GM12878 (cell line): ENCODE results near the gene CD63. TPM values are rescaled to one million over a fixed set of nuclear protein-coding genes. Genes with fewer than 3 reads are reported as not detected.

Experiments
- CBX3 ChIP-seq: fragments of 200-600 bp; sonication (generic); IDR thresholded peaks from 2 replicates; pipeline ENCODE4 v1.6.1; 2016; ENCODE audit warnings: low read depth, borderline replicate concordance
- CHD2 ChIP-seq: IDR thresholded peaks from 2 replicates; pipeline ENCODE4 v1.6.1; 2011; ENCODE audit warnings: low read depth, low read length, improper control_type of control experiment, borderline replicate concordance
- EGR1 ChIP-seq, 2 experiments: IDR thresholded peaks; 1 replicate in 1 of 2; 2 replicates in 1 of 2; pipeline ENCODE4 v1.6.1; 2011 to 2012; ENCODE audit warnings: low read depth in 2 of 2, low read length in 2 of 2, borderline replicate concordance in 1 of 2, mild to moderate bottlenecking in 1 of 2, moderate library complexity in 1 of 2
- EP300 ChIP-seq, 2 experiments: fragments of 150-350 bp in 1 of 2; IDR thresholded peaks; 2 replicates each; pipeline ENCODE4 v1.6.1; 2011 to 2012; ENCODE audit warnings: low read depth in 2 of 2, low read length in 2 of 2, borderline replicate concordance in 1 of 2, improper control_type of control experiment in 1 of 2, inconsistent platforms in 1 of 2; ENCODE audit not compliant: control insufficient read depth in 1 of 2
- RAD21 ChIP-seq: IDR thresholded peaks from 2 replicates; pipeline ENCODE4 v1.6.1; 2011; ENCODE audit warnings: mild to moderate bottlenecking, low read depth, low read length, moderate library complexity; ENCODE audit not compliant: insufficient read depth
- RUNX3 ChIP-seq: IDR thresholded peaks from 2 replicates; pipeline ENCODE4 v1.6.1; 2012; ENCODE audit warnings: low read length, inconsistent platforms
- ZNF622 ChIP-seq: fragments of 450-650 bp; IDR thresholded peaks from 2 replicates; pipeline ENCODE4 v1.6.1; 2017; ENCODE audit warnings: mild to moderate bottlenecking, inconsistent platforms
- polyA plus RNA-seq, 11 experiments: library from polyadenylated mRNA; depleted of rRNA in 4 of 11; unstranded in 6 of 11; stranded (reverse) in 5 of 11; fragments of >200 nt; fragmentation: Nextera tagmentation in 4 of 11; fragmentation: Illumina TruSeq in 1 of 11; extraction: Ambion mirVana in 4 of 11; extraction: Trizol in 1 of 11; gene quantifications; 1 replicate in 1 of 11; 2 replicates in 10 of 11; pipeline versions ENCODE4 v1.2.1 to v1.2.3, GENCODE V29; 2011 to 2016; ENCODE audit warnings: inconsistent platforms in 2 of 11, missing spikeins in 2 of 11, low read depth in 1 of 11
- total RNA-seq, 4 experiments: library from RNA; depleted of rRNA in 3 of 4; stranded (reverse); fragments of >200 nt in 3 of 4; fragmentation: Illumina TruSeq in 1 of 4; extraction: Trizol in 1 of 4; gene quantifications; 2 replicates each; pipeline versions ENCODE4 v1.2.1 to v1.2.3, GENCODE V29; 2013 to 2021
- TF ChIP-seq, protein P1 (sequence below): fragments of 450-650 bp; IDR thresholded peaks from 2 replicates; pipeline ENCODE4 v1.6.1; 2017; ENCODE audit warnings: antibody characterized with exemption, mild to moderate bottlenecking, moderate library complexity
- TF ChIP-seq, protein P2 (sequence below): fragments of 450-650 bp; IDR thresholded peaks from 2 replicates; pipeline ENCODE4 v1.6.1; 2017; ENCODE audit warnings: low read depth, mild to moderate bottlenecking, moderate library complexity
- TF ChIP-seq, protein P3 (sequence below), 3 experiments: IDR thresholded peaks in 2 of 3; conservative IDR thresholded peaks in 1 of 3; 2 replicates each; pipeline ENCODE4 v1.5.1; 2011; ENCODE audit warnings: low read depth in 3 of 3, low read length in 3 of 3, mild to moderate bottlenecking in 3 of 3, control low read depth in 2 of 3, moderate library complexity in 2 of 3, inconsistent platforms in 1 of 3, mixed read lengths in 1 of 3; ENCODE audit not compliant: control insufficient read depth in 2 of 3, insufficient read depth in 1 of 3; ENCODE audit errors: extremely low read depth in 1 of 3
- TF ChIP-seq, protein P4 (sequence below): IDR thresholded peaks from 2 replicates; pipeline ENCODE4 v1.6.1; 2011; ENCODE audit warnings: low read depth, low read length, improper control_type of control experiment, borderline replicate concordance

CD63 gene
- total and polyA plus RNA-seq, 10 of the 15 experiments (the other 5 are each of a cell fraction or from before 2014, with no cell fraction given): 147 to 220 (median 183) TPM

DNA sequence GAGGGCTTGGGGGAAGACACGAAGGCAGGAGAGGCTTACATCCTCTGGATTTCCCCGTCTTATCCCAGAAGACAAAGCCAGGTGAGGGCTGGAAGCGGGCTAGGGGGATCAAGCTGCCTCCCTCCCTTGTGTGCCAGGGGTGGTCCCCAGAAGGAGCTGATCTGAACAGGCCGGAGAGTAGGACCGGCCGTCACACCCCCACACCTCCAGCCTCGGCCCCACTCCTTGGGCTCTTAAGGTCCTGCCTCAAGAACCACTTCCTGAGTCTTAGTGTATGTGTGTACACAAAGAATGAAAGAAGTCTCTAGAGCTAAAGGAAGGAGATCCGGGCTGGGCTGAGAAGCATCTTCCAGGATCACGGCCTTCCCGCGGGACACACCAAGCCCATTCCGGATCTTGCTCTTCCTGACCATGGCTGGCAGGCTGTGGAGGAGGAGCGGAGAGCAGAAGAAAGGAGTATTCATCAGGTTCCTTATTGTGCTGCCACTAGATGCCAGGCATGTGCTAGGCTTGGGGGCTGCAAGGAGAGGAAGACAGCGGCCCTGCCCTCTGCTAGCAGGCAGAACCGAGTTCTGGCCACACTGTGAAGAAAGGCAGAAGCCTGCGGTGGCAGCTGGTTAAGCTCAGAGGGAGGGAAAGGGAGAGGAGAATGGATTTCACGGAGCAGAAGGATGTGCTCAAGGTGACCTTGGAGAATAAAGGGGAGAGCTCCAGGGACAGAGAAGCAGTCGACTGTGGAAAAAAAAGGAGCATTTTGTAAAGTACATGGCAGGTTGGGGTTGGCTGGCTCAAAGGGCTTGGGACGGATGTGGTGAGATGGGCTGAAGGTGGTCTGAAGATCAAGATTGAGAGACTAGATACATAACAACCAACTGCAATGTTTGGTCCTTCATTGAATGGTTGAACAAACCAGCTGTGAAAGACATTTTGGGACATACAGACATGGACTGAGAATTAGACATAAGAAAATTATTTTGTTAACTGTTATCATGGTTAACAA is 1.3 kb upstream of the CD63 start (continued):
- TF ChIP-seq, protein P1, sequence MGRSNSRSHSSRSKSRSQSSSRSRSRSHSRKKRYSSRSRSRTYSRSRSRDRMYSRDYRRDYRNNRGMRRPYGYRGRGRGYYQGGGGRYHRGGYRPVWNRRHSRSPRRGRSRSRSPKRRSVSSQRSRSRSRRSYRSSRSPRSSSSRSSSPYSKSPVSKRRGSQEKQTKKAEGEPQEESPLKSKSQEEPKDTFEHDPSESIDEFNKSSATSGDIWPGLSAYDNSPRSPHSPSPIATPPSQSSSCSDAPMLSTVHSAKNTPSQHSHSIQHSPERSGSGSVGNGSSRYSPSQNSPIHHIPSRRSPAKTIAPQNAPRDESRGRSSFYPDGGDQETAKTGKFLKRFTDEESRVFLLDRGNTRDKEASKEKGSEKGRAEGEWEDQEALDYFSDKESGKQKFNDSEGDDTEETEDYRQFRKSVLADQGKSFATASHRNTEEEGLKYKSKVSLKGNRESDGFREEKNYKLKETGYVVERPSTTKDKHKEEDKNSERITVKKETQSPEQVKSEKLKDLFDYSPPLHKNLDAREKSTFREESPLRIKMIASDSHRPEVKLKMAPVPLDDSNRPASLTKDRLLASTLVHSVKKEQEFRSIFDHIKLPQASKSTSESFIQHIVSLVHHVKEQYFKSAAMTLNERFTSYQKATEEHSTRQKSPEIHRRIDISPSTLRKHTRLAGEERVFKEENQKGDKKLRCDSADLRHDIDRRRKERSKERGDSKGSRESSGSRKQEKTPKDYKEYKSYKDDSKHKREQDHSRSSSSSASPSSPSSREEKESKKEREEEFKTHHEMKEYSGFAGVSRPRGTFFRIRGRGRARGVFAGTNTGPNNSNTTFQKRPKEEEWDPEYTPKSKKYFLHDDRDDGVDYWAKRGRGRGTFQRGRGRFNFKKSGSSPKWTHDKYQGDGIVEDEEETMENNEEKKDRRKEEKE: no peak
- TF ChIP-seq EGR1 (IDR thresholded peaks at IDR 0.05; ENCODE audit: borderline replicate concordance in 1 of 2, low read depth in 2 of 2, low read length in 2 of 2) (peak in 1 of 2 experiments; percentile 50; a peak in 1 of 3 replicates), CBX3 (no peak), RUNX3 (peak; percentile 34; the same call in 1 of the 2 replicates), RAD21 (peak; percentile 17; the same call in 1 of the 2 replicates), CHD2 (0 out of 2 replicates have a peak, but pooled peaks have one; percentile 6), EP300 (IDR thresholded peaks at IDR 0.05; ENCODE audit: borderline replicate concordance in 1 of 2, control insufficient read depth in 1 of 2, low read depth in 2 of 2, low read length in 2 of 2) (no peak), ZNF622 (no peak)
- TF ChIP-seq, protein P2, sequence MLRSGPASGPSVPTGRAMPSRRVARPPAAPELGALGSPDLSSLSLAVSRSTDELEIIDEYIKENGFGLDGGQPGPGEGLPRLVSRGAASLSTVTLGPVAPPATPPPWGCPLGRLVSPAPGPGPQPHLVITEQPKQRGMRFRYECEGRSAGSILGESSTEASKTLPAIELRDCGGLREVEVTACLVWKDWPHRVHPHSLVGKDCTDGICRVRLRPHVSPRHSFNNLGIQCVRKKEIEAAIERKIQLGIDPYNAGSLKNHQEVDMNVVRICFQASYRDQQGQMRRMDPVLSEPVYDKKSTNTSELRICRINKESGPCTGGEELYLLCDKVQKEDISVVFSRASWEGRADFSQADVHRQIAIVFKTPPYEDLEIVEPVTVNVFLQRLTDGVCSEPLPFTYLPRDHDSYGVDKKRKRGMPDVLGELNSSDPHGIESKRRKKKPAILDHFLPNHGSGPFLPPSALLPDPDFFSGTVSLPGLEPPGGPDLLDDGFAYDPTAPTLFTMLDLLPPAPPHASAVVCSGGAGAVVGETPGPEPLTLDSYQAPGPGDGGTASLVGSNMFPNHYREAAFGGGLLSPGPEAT: no peak
- TF ChIP-seq, protein P3, sequence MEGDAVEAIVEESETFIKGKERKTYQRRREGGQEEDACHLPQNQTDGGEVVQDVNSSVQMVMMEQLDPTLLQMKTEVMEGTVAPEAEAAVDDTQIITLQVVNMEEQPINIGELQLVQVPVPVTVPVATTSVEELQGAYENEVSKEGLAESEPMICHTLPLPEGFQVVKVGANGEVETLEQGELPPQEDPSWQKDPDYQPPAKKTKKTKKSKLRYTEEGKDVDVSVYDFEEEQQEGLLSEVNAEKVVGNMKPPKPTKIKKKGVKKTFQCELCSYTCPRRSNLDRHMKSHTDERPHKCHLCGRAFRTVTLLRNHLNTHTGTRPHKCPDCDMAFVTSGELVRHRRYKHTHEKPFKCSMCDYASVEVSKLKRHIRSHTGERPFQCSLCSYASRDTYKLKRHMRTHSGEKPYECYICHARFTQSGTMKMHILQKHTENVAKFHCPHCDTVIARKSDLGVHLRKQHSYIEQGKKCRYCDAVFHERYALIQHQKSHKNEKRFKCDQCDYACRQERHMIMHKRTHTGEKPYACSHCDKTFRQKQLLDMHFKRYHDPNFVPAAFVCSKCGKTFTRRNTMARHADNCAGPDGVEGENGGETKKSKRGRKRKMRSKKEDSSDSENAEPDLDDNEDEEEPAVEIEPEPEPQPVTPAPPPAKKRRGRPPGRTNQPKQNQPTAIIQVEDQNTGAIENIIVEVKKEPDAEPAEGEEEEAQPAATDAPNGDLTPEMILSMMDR (IDR thresholded peaks at IDR 0.05 in 2 of 3, conservative IDR thresholded peaks at IDR 0.05 in 1 of 3; ENCODE audit: control insufficient read depth in 2 of 3, extremely low read depth in 1 of 3, insufficient read depth in 1 of 3, low read depth in 3 of 3, low read length in 3 of 3): peak in 1 of 3 experiments; percentile 22; a peak in 1 of 6 replicates
- TF ChIP-seq, protein P4, sequence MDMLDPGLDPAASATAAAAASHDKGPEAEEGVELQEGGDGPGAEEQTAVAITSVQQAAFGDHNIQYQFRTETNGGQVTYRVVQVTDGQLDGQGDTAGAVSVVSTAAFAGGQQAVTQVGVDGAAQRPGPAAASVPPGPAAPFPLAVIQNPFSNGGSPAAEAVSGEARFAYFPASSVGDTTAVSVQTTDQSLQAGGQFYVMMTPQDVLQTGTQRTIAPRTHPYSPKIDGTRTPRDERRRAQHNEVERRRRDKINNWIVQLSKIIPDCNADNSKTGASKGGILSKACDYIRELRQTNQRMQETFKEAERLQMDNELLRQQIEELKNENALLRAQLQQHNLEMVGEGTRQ: no peak
- TF ChIP-seq, all 136 proteins: peak for 11
